HUDEP-2 (cell line): Measurements from ENCODE around the gene RPS3.

ENCODE experiments used
- DNase-seq, 76 experiments: peaks; one replicate each; lab custom pipeline; 2025; ENCODE audit not compliant: unreplicated experiment in 76 of 76; lab: John Stamatoyannopoulos, UW

The RPS3 gene

GRCh38 chr11:75432911-75433321 is 33.6 kb downstream of the RPS3 start, which contains the start of gene KLHL35:
TSS of gene KLHL35 (minus strand) at chr11:75433203. CDS start at chr11:75430629, 2,574 bp downstream.
- DNase-seq: no peak

- DNase-seq: no peak
These were observed 34.1 kb downstream of the RPS3 start for GRCh38 chr11:75433443-75433842.

GRCh38 chr11:75434051-75434450 is 34.7 kb downstream of the RPS3 start:
- DNase-seq: no peak

- DNase-seq: no peak
These were observed 35.7 kb downstream of the RPS3 start for GRCh38 chr11:75434886-75435570.

- no peak for DNase-seq
These were observed 36.2 kb downstream of the RPS3 start for GRCh38 chr11:75435571-75435925.

- no peak for DNase-seq
These were observed 37.5 kb downstream of the RPS3 start for GRCh38 chr11:75436806-75437205.

- no peak for DNase-seq
These were observed 38.8 kb downstream of the RPS3 start for GRCh38 chr11:75437966-75438659.

- no peak for DNase-seq
These were observed 39.7 kb downstream of the RPS3 start for GRCh38 chr11:75439026-75439425.

GRCh38 chr11:75439495-75440120 is 40.3 kb downstream of the RPS3 start:
- DNase-seq: no peak

- no peak for DNase-seq
These were observed 41.9 kb downstream of the RPS3 start for GRCh38 chr11:75440960-75441803.

GRCh38 chr11:75441804-75442132 is 42.5 kb downstream of the RPS3 start:
- no peak for DNase-seq

- no peak for DNase-seq
These were observed 43.0 kb downstream of the RPS3 start for GRCh38 chr11:75442161-75442885.

- no peak for DNase-seq
These were observed 43.7 kb downstream of the RPS3 start for GRCh38 chr11:75443043-75443442.

GRCh38 chr11:75445315-75445953 is 46.1 kb downstream of the RPS3 start:
- DNase-seq: peak in 58 of 76 experiments; percentile 2 to 76 (median 43)

GRCh38 chr11:75447415-75447814 is 48.1 kb downstream of the RPS3 start:
- no peak for DNase-seq

- DNase-seq: no peak
These were observed 50.0 kb downstream of the RPS3 start for GRCh38 chr11:75449271-75449670.

- no peak for DNase-seq
These were observed 50.5 kb downstream of the RPS3 start for GRCh38 chr11:75449776-75450175.

- DNase-seq: no peak
These were observed 50.9 kb downstream of the RPS3 start for GRCh38 chr11:75450236-75450635.

- DNase-seq: peak in 35 of 76 experiments; percentile 3 to 54 (median 20)
These were observed 51.8 kb downstream of the RPS3 start for GRCh38 chr11:75450826-75451821.
